Measurements from ENCODE around the gene NCOA4. TPM values are rescaled to one million over a fixed set of nuclear protein-coding genes. Genes with fewer than 3 reads are reported as not detected.

Gene NCOA4
- total RNA-seq, 1 experiment from 2014 or later, result 68.0 TPM

- TF ChIP-seq EZH2phosphoT487 (IDR thresholded peaks at IDR 0.05; ENCODE audit: borderline replicate concordance) (no peak), YY1 (IDR thresholded peaks at IDR 0.05; ENCODE audit: extremely low read depth, insufficient replicate concordance, low read depth, low read length) (no peak), ELF1 (IDR thresholded peaks at IDR 0.05; ENCODE audit: borderline replicate concordance, low read depth) (no peak)
Measured at GRCh38 chr10:46014206-46014605, 16.2 kb downstream of the NCOA4 start (continued).

GRCh38 chr10:46012746-46013145, 17.7 kb downstream of the NCOA4 start:
- Histone ChIP-seq H3K27ac (ENCODE audit: low read depth, low read length) (no peak overlapping the region), H4K20me1 (ENCODE audit: insufficient read depth) (no peaks in the 10 kb centered on the region), H3K9me3 (ENCODE audit: control insufficient read depth in 1 of 2, insufficient read depth in 1 of 2, low read depth in 1 of 2, low read length in 2 of 2) (no peaks in the 10 kb centered on the region), H3K9ac (ENCODE audit: low read length) (no peak overlapping the region), H2AFZ (ENCODE audit: low read depth, low read length, poor library complexity, severe bottlenecking) (no peak overlapping the region), H3K79me2 (ENCODE audit: insufficient read depth, low read length) (peaks cover 29% of the 10 kb centered on the region), H3K4me2 (ENCODE audit: low read length) (no peak overlapping the region), H3K36me3 (ENCODE audit: control insufficient read depth in 1 of 2, insufficient read depth in 2 of 2, low read length in 2 of 2) (peaks cover 29 to 30% of the 10 kb centered on the region in 2 experiments; a peak in 3 of 4 replicates), H3K4me1 (ENCODE audit: control insufficient read depth in 1 of 2, insufficient read depth in 2 of 2, low read length in 2 of 2) (no peaks in the 10 kb centered on the region), H3K9me2 (ENCODE audit: insufficient read depth) (no peaks in the 10 kb centered on the region), H3K4me3 (replicated peaks in 1 of 2; ENCODE audit: low read depth in 1 of 2, low read length in 2 of 2) (no peak overlapping the region), H3K27me3 (ENCODE audit: insufficient read depth, low read length) (no peaks in the 10 kb centered on the region)
- intact Hi-C loops (cut with micrococcal nuclease), result no loop called here
- no TSS peak for BruUV-seq (replicated peaks)
- TF ChIP-seq REST (IDR thresholded peaks at IDR 0.05; ENCODE audit: low read depth) (no peak), ZFX (IDR thresholded peaks at IDR 0.05) (no peak), SIN3A (IDR thresholded peaks at IDR 0.05; ENCODE audit: low read depth) (no peak), SP1 (IDR thresholded peaks at IDR 0.05; ENCODE audit: low read depth) (no peak), POLR2A (IDR thresholded peaks at IDR 0.05; ENCODE audit: borderline replicate concordance, extremely low read depth, insufficient read depth, insufficient read length) (no peak), MAX (IDR thresholded peaks at IDR 0.05) (no peak), CBX3 (IDR thresholded peaks at IDR 0.05; ENCODE audit: low read depth) (no peak), CEBPB (IDR thresholded peaks at IDR 0.05; ENCODE audit: low read depth) (no peak), EGR1 (IDR thresholded peaks at IDR 0.05; ENCODE audit: low read depth) (no peak), EZH2 (IDR thresholded peaks at IDR 0.05) (no peak)
- RAD21 ChIA-PET (ENCODE audit: low non-redundant PET in 1 of 2, low total read pairs in 2 of 2, uncharacterized antibody in 2 of 2, unreplicated experiment in 2 of 2), result no interaction called here
- CTCF ChIA-PET, result no interaction called here
- DNase-seq (ENCODE audit: low read depth, low spot score) (no peak), ATAC-seq (no peak)
- POLR2A ChIA-PET, result no interaction called here

All from HCT116 (cell line).